ENCODE results near the gene TDRD7.
"Not testable (repeated sequence)": the region's sequence is repeated elsewhere in the genome, so short reads cannot be mapped to it uniquely, and the experiment has no call there.

The TDRD7 gene

GRCh38 chr9:97427885-97428284 lies 16.0 kb downstream of the TDRD7 start:
- DNase-seq (ENCODE audit: low read depth in 2 of 2) = no peak

- DNase-seq (ENCODE audit: low read depth in 2 of 2) = no peak
Measured at GRCh38 chr9:97430316-97431043, 18.6 kb downstream of the TDRD7 start.

GRCh38 chr9:97431044-97431441 lies 19.1 kb downstream of the TDRD7 start:
- DNase-seq (ENCODE audit: low read depth in 2 of 2) = no peak

- DNase-seq (ENCODE audit: low read depth in 2 of 2) = no peak
Measured at GRCh38 chr9:97431549-97432143, 19.8 kb downstream of the TDRD7 start.

- no peak for DNase-seq (ENCODE audit: low read depth in 2 of 2)
Measured at GRCh38 chr9:97437051-97437600, 25.2 kb downstream of the TDRD7 start.

- DNase-seq (ENCODE audit: low read depth in 2 of 2) = no peak
Measured at GRCh38 chr9:97438257-97438656, 26.4 kb downstream of the TDRD7 start.

GRCh38 chr9:97438666-97439065 lies 26.8 kb downstream of the TDRD7 start:
- DNase-seq (ENCODE audit: low read depth in 2 of 2) = no peak

GRCh38 chr9:97440160-97440559 lies 28.3 kb downstream of the TDRD7 start:
- DNase-seq (ENCODE audit: low read depth in 2 of 2) = no peak

- DNase-seq (ENCODE audit: low read depth in 2 of 2) = no peak
Measured at GRCh38 chr9:97441729-97442128, 29.8 kb downstream of the TDRD7 start.

GRCh38 chr9:97445119-97445701 lies 33.3 kb downstream of the TDRD7 start:
- DNase-seq (ENCODE audit: low read depth in 2 of 2) = no peak

- no peak for DNase-seq (ENCODE audit: low read depth in 2 of 2)
Measured at GRCh38 chr9:97447001-97447400, 35.1 kb downstream of the TDRD7 start.

- not testable (repeated sequence) for DNase-seq (ENCODE audit: low read depth in 2 of 2)
Measured at GRCh38 chr9:97453573-97453972, 41.7 kb downstream of the TDRD7 start.

- DNase-seq (ENCODE audit: low read depth in 2 of 2) = not testable (repeated sequence)
Measured at GRCh38 chr9:97456841-97457240, 44.9 kb downstream of the TDRD7 start.

- no peak for DNase-seq (ENCODE audit: low read depth in 2 of 2)
Measured at GRCh38 chr9:97459326-97459725, 47.4 kb downstream of the TDRD7 start.

- no peak for DNase-seq (ENCODE audit: low read depth in 2 of 2)
Measured at GRCh38 chr9:97462159-97462558, 50.3 kb downstream of the TDRD7 start.

- DNase-seq (ENCODE audit: low read depth in 2 of 2) = no peak
Measured at GRCh38 chr9:97462914-97463313, 51.0 kb downstream of the TDRD7 start.

- no peak for DNase-seq (ENCODE audit: low read depth in 2 of 2)
Measured at GRCh38 chr9:97468658-97469448, 57.0 kb downstream of the TDRD7 start.

- DNase-seq (ENCODE audit: low read depth in 2 of 2) = no peak
Measured at GRCh38 chr9:97470076-97470475, 58.2 kb downstream of the TDRD7 start.

GRCh38 chr9:97473717-97474116 lies 61.8 kb downstream of the TDRD7 start:
- DNase-seq (ENCODE audit: low read depth in 2 of 2) = no peak

- DNase-seq (ENCODE audit: low read depth in 2 of 2) = no peak
Measured at GRCh38 chr9:97474372-97474925, 62.6 kb downstream of the TDRD7 start.

GRCh38 chr9:97475059-97475458 lies 63.2 kb downstream of the TDRD7 start:
- no peak for DNase-seq (ENCODE audit: low read depth in 2 of 2)
